Measurements from ENCODE around the gene HIVEP3.

The HIVEP3 gene

DNA sequence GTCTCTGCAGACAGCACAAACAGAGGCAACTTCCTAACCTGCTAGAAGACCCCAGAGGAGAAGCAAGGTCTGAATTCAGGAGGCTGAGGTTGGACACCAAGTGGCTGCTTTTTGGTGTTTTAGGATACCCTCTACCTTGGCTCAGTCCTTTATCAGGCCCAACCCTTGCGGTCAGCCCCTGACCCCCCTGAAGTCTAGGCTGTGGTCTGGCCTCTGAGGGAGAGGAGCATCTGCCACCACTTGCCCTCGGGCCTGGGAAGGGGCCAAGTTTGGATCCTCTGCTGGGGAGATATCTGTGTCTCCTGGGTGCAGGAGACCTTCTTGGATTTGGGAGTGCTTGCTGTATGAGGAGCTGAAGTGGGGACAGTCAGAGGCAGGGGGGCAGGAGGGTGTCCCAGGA is 455.2 kb downstream of the HIVEP3 start:
- H3K9ac ChIP-seq (ENCODE audit: low read length in 5 of 5) = no peak overlapping the region
- peaks cover 0 to 4% (median 0%) of the 10 kb centered on the region in 5 donors for H3K27me3 ChIP-seq (ENCODE audit: control insufficient read depth in 5 of 5, insufficient read depth in 4 of 5, low read length in 5 of 5)
- no peaks in the 10 kb centered on the region for H3K36me3 ChIP-seq (ENCODE audit: control insufficient read depth in 5 of 5, insufficient read depth in 5 of 5, low read length in 5 of 5)
- H3K4me1 ChIP-seq (ENCODE audit: control insufficient read depth in 5 of 5, insufficient read depth in 5 of 5, low read length in 5 of 5) = no peaks in the 10 kb centered on the region
- H3K27ac ChIP-seq (ENCODE audit: low read depth, low read length) = no peak overlapping the region
- no peak overlapping the region for H3K4me3 ChIP-seq (ENCODE audit: low read depth in 1 of 5, low read length in 5 of 5)
- H3K9me3 ChIP-seq (ENCODE audit: control insufficient read depth in 5 of 5, low read length in 5 of 5) = no peaks in the 10 kb centered on the region

DNA sequence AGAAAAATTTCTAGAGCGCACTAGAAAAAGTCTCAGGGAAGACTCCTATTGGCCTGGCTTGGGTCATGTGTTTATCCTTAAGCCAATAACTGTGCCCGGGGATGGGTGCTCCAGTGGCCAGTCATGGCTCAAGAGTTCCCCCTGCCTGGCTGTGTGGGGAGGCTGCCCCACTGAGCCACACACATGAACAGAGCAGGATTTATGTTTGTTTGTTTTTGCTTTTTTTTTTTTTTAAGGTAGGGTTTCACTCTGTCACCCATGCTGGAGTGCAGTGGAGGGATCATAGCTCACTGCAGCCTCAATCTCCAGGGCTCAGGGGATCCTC is 456.1 kb downstream of the HIVEP3 start:
- Histone ChIP-seq H3K36me3 (ENCODE audit: control insufficient read depth in 5 of 5, insufficient read depth in 5 of 5, low read length in 5 of 5) (no peaks in the 10 kb centered on the region), H3K9ac (ENCODE audit: low read length in 5 of 5) (no peak overlapping the region), H3K4me1 (ENCODE audit: control insufficient read depth in 5 of 5, insufficient read depth in 5 of 5, low read length in 5 of 5) (no peaks in the 10 kb centered on the region), H3K9me3 (ENCODE audit: control insufficient read depth in 5 of 5, low read length in 5 of 5) (no peaks in the 10 kb centered on the region), H3K27ac (ENCODE audit: low read depth, low read length) (no peak overlapping the region), H3K27me3 (ENCODE audit: control insufficient read depth in 5 of 5, insufficient read depth in 4 of 5, low read length in 5 of 5) (peaks cover 0 to 4% (median 0%) of the 10 kb centered on the region in 5 donors), H3K4me3 (ENCODE audit: low read depth in 1 of 5, low read length in 5 of 5) (no peak overlapping the region)

DNA sequence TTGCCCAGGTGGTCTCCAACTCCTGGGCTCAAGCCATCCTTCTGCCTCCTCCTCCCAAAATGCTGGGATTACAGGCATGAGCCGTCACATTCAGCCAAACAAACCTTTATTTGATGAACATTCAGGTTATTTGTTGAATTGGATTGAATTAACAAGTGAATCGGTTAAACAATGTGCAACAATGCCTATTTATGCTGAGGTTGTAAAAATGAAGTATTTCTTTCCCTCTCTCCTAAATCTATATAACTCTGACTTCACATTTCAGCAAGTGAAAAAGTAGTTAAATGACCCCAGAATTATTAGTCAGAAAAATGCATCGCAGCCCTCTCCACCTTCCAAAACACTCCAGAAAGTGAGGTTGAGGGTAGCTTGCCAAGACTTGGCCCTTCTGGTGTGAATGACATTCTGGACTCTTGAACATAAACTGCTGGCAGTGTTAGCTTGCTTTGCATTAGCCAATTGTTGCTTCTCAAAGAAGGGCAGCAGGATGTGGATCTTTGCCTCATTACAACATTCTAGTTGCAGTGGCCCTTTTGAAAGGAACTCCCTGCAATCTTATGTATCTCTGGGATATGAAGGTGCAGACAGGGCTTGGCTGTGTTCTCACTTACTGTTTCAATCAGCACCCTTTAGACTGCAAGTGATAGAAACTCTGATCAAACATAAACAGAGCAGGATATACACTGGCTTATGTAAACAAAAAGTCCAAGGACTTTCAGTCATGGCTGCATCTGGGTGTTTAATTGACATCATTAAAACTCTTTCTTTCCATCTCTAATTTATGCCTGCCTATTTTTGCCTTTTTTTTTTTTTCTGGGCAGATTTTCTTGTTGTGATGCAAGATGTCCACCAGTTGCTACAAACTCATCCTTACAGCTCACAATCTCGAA is 456.7 kb downstream of the HIVEP3 start:
- Histone ChIP-seq H3K9me3 (ENCODE audit: control insufficient read depth in 5 of 5, low read length in 5 of 5) (no peaks in the 10 kb centered on the region), H3K9ac (ENCODE audit: low read length in 5 of 5) (no peak overlapping the region), H3K27ac (ENCODE audit: low read depth, low read length) (no peak overlapping the region), H3K27me3 (ENCODE audit: control insufficient read depth in 5 of 5, insufficient read depth in 4 of 5, low read length in 5 of 5) (no peaks in the 10 kb centered on the region), H3K4me3 (ENCODE audit: low read depth in 1 of 5, low read length in 5 of 5) (no peak overlapping the region), H3K36me3 (ENCODE audit: control insufficient read depth in 5 of 5, insufficient read depth in 5 of 5, low read length in 5 of 5) (no peaks in the 10 kb centered on the region), H3K4me1 (ENCODE audit: control insufficient read depth in 5 of 5, insufficient read depth in 5 of 5, low read length in 5 of 5) (peaks cover 0 to 1% (median 0%) of the 10 kb centered on the region in 5 donors)

DNA sequence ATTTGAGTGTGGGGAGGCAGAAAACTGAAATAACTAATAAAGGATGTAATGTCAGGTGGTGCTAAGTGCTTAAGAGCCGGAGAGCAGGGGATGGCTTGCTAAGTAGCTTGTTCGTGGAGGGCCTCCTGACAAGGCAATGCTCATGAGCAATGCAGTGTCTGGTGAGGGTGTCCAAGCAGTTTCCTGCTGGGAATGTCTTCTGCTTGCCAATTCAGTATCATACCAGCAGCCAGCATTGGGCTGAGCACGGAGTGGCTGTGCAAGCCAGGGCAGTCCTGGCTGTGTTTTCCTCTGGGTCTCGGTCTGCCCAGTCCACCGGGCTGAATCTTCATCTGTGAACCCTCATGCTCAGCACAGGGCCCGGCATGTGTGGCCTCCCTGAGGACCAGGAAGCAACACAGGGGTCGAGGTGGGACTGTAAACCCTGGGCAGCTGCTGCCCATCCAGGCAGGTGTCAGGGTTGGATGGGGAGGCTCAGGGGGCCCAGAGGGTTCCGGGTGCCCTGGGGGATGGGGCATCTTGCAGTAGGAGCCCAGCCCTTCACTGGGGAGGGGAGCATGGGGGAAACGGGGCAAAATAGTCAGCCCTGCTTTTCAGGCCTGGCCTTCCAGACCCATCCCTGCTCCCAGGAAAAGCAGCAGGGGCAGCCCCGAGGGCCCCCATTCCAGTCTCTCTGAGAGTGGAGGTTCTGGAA is 461.7 kb downstream of the HIVEP3 start:
- no peak overlapping the region for H3K27ac ChIP-seq (ENCODE audit: low read depth, low read length)
- H3K4me3 ChIP-seq (ENCODE audit: low read depth in 1 of 5, low read length in 5 of 5) = no peak overlapping the region
- H3K36me3 ChIP-seq (ENCODE audit: control insufficient read depth in 5 of 5, insufficient read depth in 5 of 5, low read length in 5 of 5) = no peaks in the 10 kb centered on the region
- H3K9me3 ChIP-seq (ENCODE audit: control insufficient read depth in 5 of 5, low read length in 5 of 5) = no peaks in the 10 kb centered on the region
- no peak overlapping the region for H3K9ac ChIP-seq (ENCODE audit: low read length in 5 of 5)
- H3K27me3 ChIP-seq (ENCODE audit: control insufficient read depth in 5 of 5, insufficient read depth in 4 of 5, low read length in 5 of 5) = no peaks in the 10 kb centered on the region
- H3K4me1 ChIP-seq (ENCODE audit: control insufficient read depth in 5 of 5, insufficient read depth in 5 of 5, low read length in 5 of 5) = peaks cover 0 to 11% (median 3%) of the 10 kb centered on the region in 5 donors

All from subcutaneous abdominal adipose tissue (tissue), 5 donors.